Peyer's patch (tissue), 4 donors: ENCODE results near the gene PSD2. TPM values are rescaled to one million over a fixed set of nuclear protein-coding genes. Genes with fewer than 3 reads are reported as not detected.
A peak's percentile ranks its signal among the peaks of the same experiment; 100 is the strongest.

ENCODE experiments used
- DNase-seq, 3 donors: peaks; one replicate each; pipeline ENCODE4 v3.0.0-alpha.2; 2017 to 2019
- H3K27ac ChIP-seq, 4 donors: fragments of 200-600 bp; sonication (generic); one replicate each; pipeline ENCODE4 v1.5.1; 2016 to 2019
- H3K27me3 ChIP-seq, 2 donors: fragments of 200-600 bp; sonication (generic); one replicate each; pipeline ENCODE4 v1.5.1; 2019
- H3K36me3 ChIP-seq, 3 donors: fragments of 200-600 bp; sonication (generic); one replicate each; pipeline ENCODE4 v1.5.1; 2016 to 2019
- H3K4me1 ChIP-seq, 4 donors: fragments of 200-600 bp; sonication (generic); one replicate each; pipeline ENCODE4 v1.5.1; 2016 to 2019
- H3K4me3 ChIP-seq, 4 donors: fragments of 200-600 bp; sonication (generic); 1 replicate in 3 of 4; 2 replicates in 1 of 4; pipeline ENCODE4 v1.5.1; 2016 to 2019; ENCODE audit warnings: mild to moderate bottlenecking in 1 of 4
- H3K9me3 ChIP-seq, 4 donors: fragments of 200-600 bp; sonication (generic); one replicate each; pipeline ENCODE4 v1.5.1; 2016 to 2019; ENCODE audit warnings: mild to moderate bottlenecking in 1 of 4
- POLR2A ChIP-seq, 2 donors: fragments of 450-650 bp; IDR thresholded peaks; one replicate each; pipeline ENCODE4 v1.5.1; 2017; ENCODE audit warnings: antibody characterized with exemption in 2 of 2, mild to moderate bottlenecking in 2 of 2, moderate library complexity in 2 of 2
- total RNA-seq, 4 donors: library from RNA; depleted of rRNA; stranded (reverse); fragments of >200 nt; gene quantifications; one replicate each; pipeline ENCODE4 v1.1.0, GENCODE V29; 2016
- TF ChIP-seq, protein P1 (sequence below), 6 experiments: fragments of 450-650 bp in 4 of 6; fragments of 200-600 bp in 2 of 6; sonication (generic) in 1 of 6; IDR thresholded peaks; one replicate each; pipeline ENCODE4 v1.5.1; 2017 to 2019; ENCODE audit warnings: antibody characterized with exemption in 6 of 6, mild to moderate bottlenecking in 3 of 6, moderate library complexity in 1 of 6

The PSD2 gene
- total RNA-seq, 4 donors from 2014 or later = not detected

DNA sequence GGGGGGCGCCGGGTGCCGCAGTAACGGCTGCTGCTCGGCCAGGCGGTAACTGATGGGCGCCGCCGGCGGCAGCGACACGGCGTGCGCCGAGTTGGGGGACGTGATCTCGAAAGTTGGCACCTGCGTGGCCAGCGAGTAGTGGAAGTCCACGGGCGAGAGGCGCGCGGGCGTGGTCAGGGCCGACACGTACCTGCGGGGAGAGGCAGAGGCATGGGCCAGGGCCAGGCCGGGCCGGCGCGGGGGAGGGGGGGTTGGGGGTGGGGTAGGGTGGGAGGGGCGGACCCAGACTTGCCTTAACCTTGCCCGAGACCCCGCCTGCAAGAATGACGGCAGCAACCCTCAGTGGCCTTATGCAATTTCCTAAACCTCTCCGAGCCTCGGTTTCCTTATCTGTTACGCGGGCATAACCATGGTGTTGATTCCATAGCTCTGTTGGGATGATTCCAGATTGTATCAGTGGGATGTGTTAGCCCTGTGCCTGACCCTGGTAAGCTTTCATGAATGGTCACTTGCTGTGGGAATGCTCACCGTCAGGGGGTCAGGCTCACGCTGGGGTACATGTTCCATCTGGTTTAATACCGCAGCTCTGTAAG, 53.0 kb downstream of the PSD2 start:
- H3K27me3 ChIP-seq = peaks cover 0 to 4% of the 10 kb centered on the region in 2 donors
- no peaks in the 10 kb centered on the region for H3K36me3 ChIP-seq
- peak; percentile 22 to 54 (median 53) for DNase-seq
- H3K9me3 ChIP-seq = no peaks in the 10 kb centered on the region
- H3K4me1 ChIP-seq = peaks cover 0 to 10% (median 3%) of the 10 kb centered on the region in 4 donors
- H3K27ac ChIP-seq = peak overlapping the region; percentile 59 to 82 (median 70)
- no peak for TF ChIP-seq POLR2A (IDR thresholded peaks at IDR 0.05)
- TF ChIP-seq, protein P1, sequence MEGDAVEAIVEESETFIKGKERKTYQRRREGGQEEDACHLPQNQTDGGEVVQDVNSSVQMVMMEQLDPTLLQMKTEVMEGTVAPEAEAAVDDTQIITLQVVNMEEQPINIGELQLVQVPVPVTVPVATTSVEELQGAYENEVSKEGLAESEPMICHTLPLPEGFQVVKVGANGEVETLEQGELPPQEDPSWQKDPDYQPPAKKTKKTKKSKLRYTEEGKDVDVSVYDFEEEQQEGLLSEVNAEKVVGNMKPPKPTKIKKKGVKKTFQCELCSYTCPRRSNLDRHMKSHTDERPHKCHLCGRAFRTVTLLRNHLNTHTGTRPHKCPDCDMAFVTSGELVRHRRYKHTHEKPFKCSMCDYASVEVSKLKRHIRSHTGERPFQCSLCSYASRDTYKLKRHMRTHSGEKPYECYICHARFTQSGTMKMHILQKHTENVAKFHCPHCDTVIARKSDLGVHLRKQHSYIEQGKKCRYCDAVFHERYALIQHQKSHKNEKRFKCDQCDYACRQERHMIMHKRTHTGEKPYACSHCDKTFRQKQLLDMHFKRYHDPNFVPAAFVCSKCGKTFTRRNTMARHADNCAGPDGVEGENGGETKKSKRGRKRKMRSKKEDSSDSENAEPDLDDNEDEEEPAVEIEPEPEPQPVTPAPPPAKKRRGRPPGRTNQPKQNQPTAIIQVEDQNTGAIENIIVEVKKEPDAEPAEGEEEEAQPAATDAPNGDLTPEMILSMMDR (IDR thresholded peaks at IDR 0.05) = no peak
- H3K4me3 ChIP-seq = peak overlapping the region; percentile 65 to 79 (median 69)

DNA sequence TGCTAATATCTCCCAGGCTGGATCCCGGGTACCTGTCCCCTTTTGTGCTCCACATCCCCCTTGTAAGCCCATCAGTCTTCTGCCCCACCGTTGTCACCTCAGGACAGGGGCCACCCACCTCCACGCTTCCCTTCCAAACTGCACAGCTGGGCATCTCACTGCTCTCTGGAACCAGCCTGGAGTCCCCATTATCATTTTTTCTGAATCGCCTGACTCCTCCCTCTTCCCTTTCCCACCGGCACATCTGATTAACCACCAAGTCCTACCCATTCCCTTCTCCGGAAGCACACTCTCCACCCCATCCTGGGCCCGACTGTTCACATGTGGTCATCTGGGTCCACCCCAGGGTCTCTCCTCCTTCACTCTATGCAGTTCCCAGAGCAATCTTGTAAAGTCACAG, 53.9 kb downstream of the PSD2 start:
- H3K4me1 ChIP-seq = peaks cover 0 to 10% (median 3%) of the 10 kb centered on the region in 4 donors
- no peak overlapping the region for H3K4me3 ChIP-seq
- no peaks in the 10 kb centered on the region for H3K36me3 ChIP-seq
- no peaks in the 10 kb centered on the region for H3K9me3 ChIP-seq
- TF ChIP-seq, protein P1 (IDR thresholded peaks at IDR 0.05) = no peak
- no peak for TF ChIP-seq POLR2A (IDR thresholded peaks at IDR 0.05)
- peaks cover 0 to 4% of the 10 kb centered on the region in 2 donors for H3K27me3 ChIP-seq
- no peak overlapping the region for H3K27ac ChIP-seq
- peak in 1 of 3 donors; percentile 39 for DNase-seq

DNA sequence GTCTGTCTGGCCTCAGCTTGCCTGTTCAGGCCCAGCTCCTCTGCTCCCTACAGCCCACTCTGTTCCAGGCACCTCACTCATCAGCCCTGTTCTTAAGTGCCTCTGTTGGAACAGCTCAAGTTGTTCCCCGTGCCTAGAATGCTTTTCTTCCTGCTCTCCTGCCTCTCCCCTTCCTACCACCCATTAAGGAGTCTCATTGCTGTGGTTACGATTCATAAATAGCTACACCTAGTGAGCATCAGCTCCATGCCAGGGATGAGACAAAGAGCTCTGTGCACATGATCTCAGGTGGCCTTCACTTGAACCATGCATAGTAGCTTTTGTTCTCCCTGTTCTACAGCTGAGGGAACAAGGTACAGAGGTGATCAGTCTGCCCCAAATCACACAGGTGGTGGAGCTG, 54.3 kb downstream of the PSD2 start:
- TF ChIP-seq POLR2A (IDR thresholded peaks at IDR 0.05) = no peak
- TF ChIP-seq, protein P1 (IDR thresholded peaks at IDR 0.05) = no peak
- no peak overlapping the region for H3K27ac ChIP-seq
- no peak for DNase-seq
- H3K9me3 ChIP-seq = no peaks in the 10 kb centered on the region
- H3K4me1 ChIP-seq = peaks cover 0 to 10% (median 3%) of the 10 kb centered on the region in 4 donors
- peaks cover 0 to 4% of the 10 kb centered on the region in 2 donors for H3K27me3 ChIP-seq
- no peak overlapping the region for H3K4me3 ChIP-seq
- H3K36me3 ChIP-seq = no peaks in the 10 kb centered on the region

DNA sequence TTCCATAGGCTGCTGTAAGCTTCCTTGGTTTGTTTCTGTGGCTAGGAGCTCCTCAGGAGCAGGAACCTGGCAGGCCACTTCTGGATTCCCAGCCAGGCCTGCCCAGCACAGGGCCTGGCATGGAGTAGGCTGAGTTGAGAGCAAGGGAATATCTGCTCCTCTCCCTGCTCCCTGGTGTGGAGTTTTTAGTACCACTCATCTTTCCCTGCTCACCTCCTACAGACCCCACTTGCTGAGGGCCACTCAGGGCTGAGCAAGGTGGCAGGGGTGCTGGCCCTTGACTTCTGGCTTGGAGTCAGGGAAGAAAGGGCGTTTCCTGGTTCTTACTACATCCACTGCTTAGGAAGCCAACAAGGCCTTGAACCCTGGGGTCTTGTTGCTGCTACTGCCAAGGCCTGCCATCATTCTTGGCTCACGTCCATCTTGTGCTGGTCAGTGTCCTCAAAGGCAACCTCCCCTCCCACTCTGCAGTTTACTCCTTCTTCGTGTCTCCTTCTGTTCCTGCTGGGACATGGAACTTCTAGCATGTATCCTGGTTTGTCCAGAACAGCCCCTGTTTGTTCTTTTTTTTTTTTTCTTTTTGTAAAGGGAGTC, 54.9 kb downstream of the PSD2 start:
- H3K27me3 ChIP-seq = peaks cover 0 to 4% of the 10 kb centered on the region in 2 donors
- no peak for TF ChIP-seq POLR2A (IDR thresholded peaks at IDR 0.05)
- TF ChIP-seq, protein P1 (IDR thresholded peaks at IDR 0.05) = no peak
- DNase-seq = peak in 1 of 3 donors; percentile 39
- no peaks in the 10 kb centered on the region for H3K36me3 ChIP-seq
- no peak overlapping the region for H3K27ac ChIP-seq
- H3K9me3 ChIP-seq = no peaks in the 10 kb centered on the region
- H3K4me3 ChIP-seq = no peak overlapping the region
- H3K4me1 ChIP-seq = peaks cover 0 to 10% (median 3%) of the 10 kb centered on the region in 4 donors

DNA sequence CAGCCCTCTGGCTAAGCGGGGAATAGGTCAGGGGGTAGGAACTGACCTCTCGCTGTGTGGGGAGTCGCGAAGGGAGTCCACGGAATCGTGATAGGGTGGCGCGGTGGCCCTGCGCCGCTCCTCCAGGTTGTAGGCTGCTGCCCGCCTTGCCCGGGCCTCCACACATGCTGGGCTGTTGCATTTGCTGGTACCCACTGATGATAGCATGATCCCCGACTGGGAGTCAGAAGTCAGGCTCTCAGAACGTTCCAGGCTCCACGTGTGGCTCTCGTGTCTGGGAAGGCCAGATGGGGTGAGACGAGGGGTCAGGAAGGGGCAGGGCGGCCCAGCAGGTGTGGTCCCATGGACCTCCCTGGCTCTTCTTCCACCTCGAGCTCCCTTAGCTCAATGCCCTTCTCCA, 56.0 kb downstream of the PSD2 start:
- Histone ChIP-seq H3K9me3 (no peaks in the 10 kb centered on the region), H3K4me3 (no peak overlapping the region), H3K27ac (no peak overlapping the region), H3K4me1 (peaks cover 0 to 10% (median 3%) of the 10 kb centered on the region in 4 donors), H3K27me3 (peaks cover 0 to 4% of the 10 kb centered on the region in 2 donors), H3K36me3 (no peaks in the 10 kb centered on the region)
- TF ChIP-seq POLR2A (IDR thresholded peaks at IDR 0.05) = no peak
- TF ChIP-seq, protein P1 (IDR thresholded peaks at IDR 0.05) = no peak
- DNase-seq = peak in 1 of 3 donors; percentile 21
